SJCRH30 (cell line): ENCODE measurements around the gene GSG1L. TPM values are rescaled to one million over a fixed set of nuclear protein-coding genes. Genes with fewer than 3 reads are reported as not detected.

Source experiments
- DNase-seq, 2 experiments: peaks; one replicate each; pipeline ENCODE4 v3.0.0-alpha.2; 2015 to 2020
- H3K27ac ChIP-seq: fragments of 250-450 bp; sonication (Bioruptor Pico); 2 replicates; pipeline ENCODE4 v1.5.1; 2020; ENCODE audit warnings: mild to moderate bottlenecking, moderate library complexity
- H3K27me3 ChIP-seq: fragments of 250-450 bp; sonication (Bioruptor Pico); 2 replicates; pipeline ENCODE4 v1.5.1; 2020; ENCODE audit warnings: mild to moderate bottlenecking, moderate library complexity
- H3K36me3 ChIP-seq: fragments of 250-450 bp; sonication (Bioruptor Pico); 2 replicates; pipeline ENCODE4 v1.5.1; 2020; ENCODE audit warnings: mild to moderate bottlenecking, moderate library complexity
- H3K4me1 ChIP-seq: fragments of 250-450 bp; sonication (Bioruptor Pico); 2 replicates; pipeline ENCODE4 v1.5.1; 2020; ENCODE audit warnings: mild to moderate bottlenecking, moderate library complexity
- H3K4me3 ChIP-seq: fragments of 250-450 bp; sonication (Bioruptor Pico); 2 replicates; pipeline ENCODE4 v1.5.1; 2020; ENCODE audit warnings: mild to moderate bottlenecking, moderate library complexity
- H3K9me3 ChIP-seq: fragments of 250-450 bp; sonication (Bioruptor Pico); replicated peaks from 2 replicates; pipeline ENCODE4 v1.5.1; 2020; ENCODE audit warnings: mild to moderate bottlenecking, moderate library complexity
- total RNA-seq: library from RNA; depleted of rRNA; stranded (reverse); fragments of >200 nt; shearing (Covaris generic); gene quantifications from 2 replicates; pipeline ENCODE4 v1.2.3, GENCODE V29; 2014

GSG1L gene
- total RNA-seq, 1 experiment from 2014 or later = not detected

- H3K4me3 ChIP-seq = no peak overlapping the region
- DNase-seq = no peak
- no peak overlapping the region for H3K27ac ChIP-seq
- no peaks in the 10 kb centered on the region for H3K36me3 ChIP-seq
- no peaks in the 10 kb centered on the region for H3K9me3 ChIP-seq
- H3K4me1 ChIP-seq = no peaks in the 10 kb centered on the region
- no peaks in the 10 kb centered on the region for H3K27me3 ChIP-seq
Measured at GRCh38 chr16:27817038-27817437, 246.5 kb downstream of the GSG1L start.

GRCh38 chr16:27816561-27816960 is 247.0 kb downstream of the GSG1L start:
- Histone ChIP-seq H3K27me3 (no peaks in the 10 kb centered on the region), H3K4me3 (no peak overlapping the region), H3K9me3 (no peaks in the 10 kb centered on the region), H3K27ac (no peak overlapping the region), H3K36me3 (no peaks in the 10 kb centered on the region), H3K4me1 (no peaks in the 10 kb centered on the region)
- no peak for DNase-seq

GRCh38 chr16:27813591-27813990 is 249.9 kb downstream of the GSG1L start:
- H3K27ac ChIP-seq = no peak overlapping the region
- H3K4me1 ChIP-seq = no peaks in the 10 kb centered on the region
- no peak for DNase-seq
- no peaks in the 10 kb centered on the region for H3K9me3 ChIP-seq
- no peaks in the 10 kb centered on the region for H3K27me3 ChIP-seq
- no peaks in the 10 kb centered on the region for H3K36me3 ChIP-seq
- no peak overlapping the region for H3K4me3 ChIP-seq

- no peak overlapping the region for H3K4me3 ChIP-seq
- H3K27me3 ChIP-seq = no peaks in the 10 kb centered on the region
- no peak for DNase-seq
- no peaks in the 10 kb centered on the region for H3K9me3 ChIP-seq
- H3K36me3 ChIP-seq = no peaks in the 10 kb centered on the region
- H3K4me1 ChIP-seq = no peaks in the 10 kb centered on the region
- no peak overlapping the region for H3K27ac ChIP-seq
Measured at GRCh38 chr16:27811881-27812280, 251.6 kb downstream of the GSG1L start.

GRCh38 chr16:27806986-27807385 is 256.5 kb downstream of the GSG1L start:
- no peak for DNase-seq
- H3K27me3 ChIP-seq = no peaks in the 10 kb centered on the region
- H3K4me3 ChIP-seq = no peak overlapping the region
- no peak overlapping the region for H3K27ac ChIP-seq
- H3K9me3 ChIP-seq = no peaks in the 10 kb centered on the region
- no peaks in the 10 kb centered on the region for H3K36me3 ChIP-seq
- H3K4me1 ChIP-seq = no peaks in the 10 kb centered on the region

GRCh38 chr16:27806388-27806787 is 257.1 kb downstream of the GSG1L start:
- no peak for DNase-seq
- no peaks in the 10 kb centered on the region for H3K27me3 ChIP-seq
- no peaks in the 10 kb centered on the region for H3K36me3 ChIP-seq
- H3K4me3 ChIP-seq = no peak overlapping the region
- no peak overlapping the region for H3K27ac ChIP-seq
- H3K9me3 ChIP-seq = no peaks in the 10 kb centered on the region
- no peaks in the 10 kb centered on the region for H3K4me1 ChIP-seq

GRCh38 chr16:27805828-27806351 is 257.6 kb downstream of the GSG1L start:
- DNase-seq = no peak
- no peak overlapping the region for H3K27ac ChIP-seq
- H3K36me3 ChIP-seq = no peaks in the 10 kb centered on the region
- no peaks in the 10 kb centered on the region for H3K27me3 ChIP-seq
- no peak overlapping the region for H3K4me3 ChIP-seq
- no peaks in the 10 kb centered on the region for H3K4me1 ChIP-seq
- no peaks in the 10 kb centered on the region for H3K9me3 ChIP-seq

- no peak overlapping the region for H3K27ac ChIP-seq
- H3K4me3 ChIP-seq = no peak overlapping the region
- H3K36me3 ChIP-seq = no peaks in the 10 kb centered on the region
- no peaks in the 10 kb centered on the region for H3K4me1 ChIP-seq
- H3K9me3 ChIP-seq = no peaks in the 10 kb centered on the region
- H3K27me3 ChIP-seq = no peaks in the 10 kb centered on the region
- DNase-seq = no peak
Measured at GRCh38 chr16:27803775-27804549, 259.6 kb downstream of the GSG1L start.

- no peaks in the 10 kb centered on the region for H3K36me3 ChIP-seq
- H3K4me1 ChIP-seq = no peaks in the 10 kb centered on the region
- DNase-seq = no peak
Measured at GRCh38 chr16:27802664-27803439, 260.7 kb downstream of the GSG1L start.

GRCh38 chr16:27801289-27801945 is 262.1 kb downstream of the GSG1L start:
- no peaks in the 10 kb centered on the region for H3K36me3 ChIP-seq
- DNase-seq = no peak
- no peaks in the 10 kb centered on the region for H3K4me1 ChIP-seq
- H3K4me3 ChIP-seq = no peak overlapping the region
- no peaks in the 10 kb centered on the region for H3K9me3 ChIP-seq
- no peaks in the 10 kb centered on the region for H3K27me3 ChIP-seq
- no peak overlapping the region for H3K27ac ChIP-seq

More at GRCh38 chr16:27802664-27803439, 260.7 kb downstream of the GSG1L start:
- H3K9me3 ChIP-seq = no peaks in the 10 kb centered on the region
- H3K27me3 ChIP-seq = no peaks in the 10 kb centered on the region
- no peak overlapping the region for H3K27ac ChIP-seq
- H3K4me3 ChIP-seq = no peak overlapping the region

- H3K27me3 ChIP-seq = no peaks in the 10 kb centered on the region
- H3K4me3 ChIP-seq = no peak overlapping the region
- H3K36me3 ChIP-seq = no peaks in the 10 kb centered on the region
- H3K4me1 ChIP-seq = no peaks in the 10 kb centered on the region
- no peak overlapping the region for H3K27ac ChIP-seq
- H3K9me3 ChIP-seq = no peaks in the 10 kb centered on the region
- DNase-seq = no peak
Measured at GRCh38 chr16:27800817-27801216, 262.7 kb downstream of the GSG1L start.

GRCh38 chr16:27799896-27800295 is 263.6 kb downstream of the GSG1L start:
- H3K4me1 ChIP-seq = no peaks in the 10 kb centered on the region
- DNase-seq = no peak

GRCh38 chr16:27798241-27798640 is 265.3 kb downstream of the GSG1L start:
- Histone ChIP-seq H3K36me3 (no peaks in the 10 kb centered on the region), H3K4me1 (no peaks in the 10 kb centered on the region), H3K27me3 (no peaks in the 10 kb centered on the region), H3K9me3 (no peaks in the 10 kb centered on the region), H3K4me3 (no peak overlapping the region), H3K27ac (no peak overlapping the region)
- no peak for DNase-seq

More at GRCh38 chr16:27799896-27800295, 263.6 kb downstream of the GSG1L start:
- Histone ChIP-seq H3K27me3 (no peaks in the 10 kb centered on the region), H3K4me3 (no peak overlapping the region), H3K27ac (no peak overlapping the region), H3K36me3 (no peaks in the 10 kb centered on the region), H3K9me3 (no peaks in the 10 kb centered on the region)

GRCh38 chr16:27795992-27796614 is 267.4 kb downstream of the GSG1L start:
- no peaks in the 10 kb centered on the region for H3K4me1 ChIP-seq
- no peaks in the 10 kb centered on the region for H3K27me3 ChIP-seq
- H3K27ac ChIP-seq = no peak overlapping the region
- no peaks in the 10 kb centered on the region for H3K9me3 ChIP-seq
- no peak overlapping the region for H3K4me3 ChIP-seq
- peak; percentile 71 to 78 for DNase-seq
- no peaks in the 10 kb centered on the region for H3K36me3 ChIP-seq
